Measurements from ENCODE around the gene ZNF343. TPM values are rescaled to one million over a fixed set of nuclear protein-coding genes. Genes with fewer than 3 reads are reported as not detected.
A peak's percentile ranks its signal among the peaks of the same experiment; 100 is the strongest.

Gene ZNF343
- total RNA-seq, 1 experiment from 2014 or later = 13.4 TPM

DNA sequence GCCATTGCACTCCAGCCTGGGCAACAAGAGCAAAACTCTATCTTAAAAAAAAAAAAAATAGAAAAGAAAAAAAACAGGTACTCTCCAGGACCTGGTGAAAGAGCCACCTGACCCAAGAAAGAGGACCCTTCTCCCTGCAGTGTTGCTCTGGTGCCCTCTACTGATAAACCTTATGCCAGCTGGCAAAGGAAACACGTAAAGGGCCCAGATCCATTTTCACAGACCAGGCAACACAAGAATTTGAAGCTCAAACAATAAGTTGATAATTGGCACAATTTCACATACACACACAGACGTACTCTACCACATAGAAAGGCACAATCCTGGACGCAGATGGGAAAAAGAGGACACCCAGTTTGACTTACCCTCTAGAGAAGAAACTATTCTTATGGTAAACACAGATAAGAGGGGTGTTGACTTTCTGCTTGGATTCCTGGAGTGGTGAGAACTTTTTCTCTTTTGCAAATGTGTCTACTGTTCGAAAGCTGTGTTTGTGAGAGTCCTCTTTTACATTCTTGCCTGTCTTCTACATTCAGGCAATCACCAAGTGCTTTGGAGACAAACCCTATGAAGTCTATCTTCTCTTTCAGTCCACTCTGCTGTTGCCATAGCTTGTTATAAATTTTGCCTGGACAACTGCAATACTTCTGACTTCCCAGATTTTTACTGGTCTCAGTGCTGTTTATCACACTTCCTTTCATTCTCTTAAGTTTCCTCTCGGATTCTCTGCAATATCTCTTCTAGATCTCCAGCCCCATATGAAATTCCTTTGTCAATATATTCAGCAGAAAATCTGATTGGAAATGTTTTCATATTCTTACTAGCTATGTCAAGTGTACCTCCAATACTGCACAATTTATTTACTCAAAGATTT lies 31.7 kb downstream of the ZNF343 start:
- ChIA-PET CTCF (interaction anchor here (0.7 to 1.2 kb wide), 2 partner anchors 45 to 457 kb away, joined by 4 to 6 read pairs; no protein-coding TSS in a partner anchor), POLR2A (no interaction called here)
- H3K27ac ChIP-seq (ENCODE audit: low read length) = no peak overlapping the region
- H3K36me3 ChIP-seq (ENCODE audit: control insufficient read depth, insufficient read depth, low read length) = no peaks in the 10 kb centered on the region
- in situ Hi-C loops (cut with HindIII; ENCODE audit: low pct_unique_long_range_greater_than_20kb, low sequenced_read_pairs) = no loop called here
- no TSS peak for BruUV-seq (replicated peaks)
- no peaks in the 10 kb centered on the region for H3K9me3 ChIP-seq (ENCODE audit: control insufficient read depth, insufficient read depth, low read depth, low read length)
- H3K27me3 ChIP-seq (ENCODE audit: control insufficient read depth, insufficient read depth, low read length) = no peaks in the 10 kb centered on the region
- ATAC-seq (peak; percentile 34; the same call in 1 of the 2 replicates), DNase-seq (ENCODE audit: low read depth, low spot score) (no peak)
- no peak for TF ChIP-seq TCF7L2 (IDR thresholded peaks at IDR 0.05; ENCODE audit: low read depth, low read length)
- TF ChIP-seq, protein P1, sequence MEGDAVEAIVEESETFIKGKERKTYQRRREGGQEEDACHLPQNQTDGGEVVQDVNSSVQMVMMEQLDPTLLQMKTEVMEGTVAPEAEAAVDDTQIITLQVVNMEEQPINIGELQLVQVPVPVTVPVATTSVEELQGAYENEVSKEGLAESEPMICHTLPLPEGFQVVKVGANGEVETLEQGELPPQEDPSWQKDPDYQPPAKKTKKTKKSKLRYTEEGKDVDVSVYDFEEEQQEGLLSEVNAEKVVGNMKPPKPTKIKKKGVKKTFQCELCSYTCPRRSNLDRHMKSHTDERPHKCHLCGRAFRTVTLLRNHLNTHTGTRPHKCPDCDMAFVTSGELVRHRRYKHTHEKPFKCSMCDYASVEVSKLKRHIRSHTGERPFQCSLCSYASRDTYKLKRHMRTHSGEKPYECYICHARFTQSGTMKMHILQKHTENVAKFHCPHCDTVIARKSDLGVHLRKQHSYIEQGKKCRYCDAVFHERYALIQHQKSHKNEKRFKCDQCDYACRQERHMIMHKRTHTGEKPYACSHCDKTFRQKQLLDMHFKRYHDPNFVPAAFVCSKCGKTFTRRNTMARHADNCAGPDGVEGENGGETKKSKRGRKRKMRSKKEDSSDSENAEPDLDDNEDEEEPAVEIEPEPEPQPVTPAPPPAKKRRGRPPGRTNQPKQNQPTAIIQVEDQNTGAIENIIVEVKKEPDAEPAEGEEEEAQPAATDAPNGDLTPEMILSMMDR (IDR thresholded peaks at IDR 0.05) = peak; percentile 26; the same call in 1 of the 2 replicates
- no peak overlapping the region for H3K4me3 ChIP-seq (ENCODE audit: low read depth in 2 of 2, low read length in 2 of 2)
- intact Hi-C loops (cut with micrococcal nuclease; ENCODE audit: unreplicated experiment) = no loop called here
- H3K4me1 ChIP-seq (ENCODE audit: control insufficient read depth, insufficient read depth, low read length) = no peaks in the 10 kb centered on the region

DNA sequence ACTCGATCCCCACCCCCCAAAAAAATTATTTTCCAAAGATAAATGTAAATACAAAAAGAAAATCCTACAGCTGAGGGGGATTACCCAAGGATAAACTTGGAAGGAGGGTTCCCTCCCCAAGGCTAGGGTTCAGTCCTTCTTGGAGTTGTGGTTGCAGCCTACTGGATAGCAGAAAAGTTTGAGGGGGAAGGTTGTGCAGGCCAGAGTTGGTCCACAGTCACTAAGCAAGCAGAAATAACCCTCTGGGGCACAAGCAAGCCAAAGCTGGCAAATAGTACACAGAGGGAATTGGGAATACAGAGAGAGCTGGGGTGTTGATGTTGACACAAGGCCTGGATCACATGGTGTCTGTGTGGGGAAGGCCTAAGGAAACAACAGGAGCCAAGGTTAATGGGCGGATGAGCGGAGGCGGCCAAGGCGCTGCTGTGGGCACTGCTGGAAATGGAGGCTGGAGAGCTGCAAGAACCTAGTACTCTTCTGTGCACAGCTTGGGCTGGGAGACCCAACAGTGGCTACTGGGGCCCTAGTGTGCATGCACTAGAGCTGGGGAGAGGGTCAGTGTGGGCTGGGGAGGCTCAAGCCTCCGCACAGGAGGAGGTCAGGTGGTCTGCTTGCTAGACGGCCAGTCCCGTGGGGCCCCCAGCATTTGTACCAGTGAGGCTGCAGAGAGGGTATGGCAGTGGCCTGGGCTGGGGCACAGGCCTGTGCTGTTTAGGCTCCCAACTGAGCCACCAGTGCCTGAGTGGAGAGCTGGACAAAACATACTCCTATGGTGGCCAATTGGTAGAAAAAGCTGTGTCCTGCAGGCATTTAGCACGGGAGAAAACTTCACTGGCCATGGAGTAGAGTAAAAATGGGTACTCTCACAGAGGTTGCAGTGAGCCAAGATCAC lies 32.6 kb downstream of the ZNF343 start:
- DNase-seq (ENCODE audit: low read depth, low spot score) (no peak), ATAC-seq (no peak)
- Histone ChIP-seq H3K4me3 (ENCODE audit: low read depth in 2 of 2, low read length in 2 of 2) (no peak overlapping the region), H3K36me3 (ENCODE audit: control insufficient read depth, insufficient read depth, low read length) (no peaks in the 10 kb centered on the region), H3K27me3 (ENCODE audit: control insufficient read depth, insufficient read depth, low read length) (no peaks in the 10 kb centered on the region), H3K4me1 (ENCODE audit: control insufficient read depth, insufficient read depth, low read length) (no peaks in the 10 kb centered on the region), H3K27ac (ENCODE audit: low read length) (no peak overlapping the region), H3K9me3 (ENCODE audit: control insufficient read depth, insufficient read depth, low read depth, low read length) (no peaks in the 10 kb centered on the region)
- TF ChIP-seq, protein P1 (IDR thresholded peaks at IDR 0.05) = no peak
- TF ChIP-seq TCF7L2 (IDR thresholded peaks at IDR 0.05; ENCODE audit: low read depth, low read length) (no peak), POLR2AphosphoS5 (IDR thresholded peaks at IDR 0.05; ENCODE audit: low read depth, low read length) (no peak), SIN3A (IDR thresholded peaks at IDR 0.05; ENCODE audit: borderline replicate concordance, insufficient read depth, low read depth, low read length) (no peak)
- TF ChIP-seq, protein P2, sequence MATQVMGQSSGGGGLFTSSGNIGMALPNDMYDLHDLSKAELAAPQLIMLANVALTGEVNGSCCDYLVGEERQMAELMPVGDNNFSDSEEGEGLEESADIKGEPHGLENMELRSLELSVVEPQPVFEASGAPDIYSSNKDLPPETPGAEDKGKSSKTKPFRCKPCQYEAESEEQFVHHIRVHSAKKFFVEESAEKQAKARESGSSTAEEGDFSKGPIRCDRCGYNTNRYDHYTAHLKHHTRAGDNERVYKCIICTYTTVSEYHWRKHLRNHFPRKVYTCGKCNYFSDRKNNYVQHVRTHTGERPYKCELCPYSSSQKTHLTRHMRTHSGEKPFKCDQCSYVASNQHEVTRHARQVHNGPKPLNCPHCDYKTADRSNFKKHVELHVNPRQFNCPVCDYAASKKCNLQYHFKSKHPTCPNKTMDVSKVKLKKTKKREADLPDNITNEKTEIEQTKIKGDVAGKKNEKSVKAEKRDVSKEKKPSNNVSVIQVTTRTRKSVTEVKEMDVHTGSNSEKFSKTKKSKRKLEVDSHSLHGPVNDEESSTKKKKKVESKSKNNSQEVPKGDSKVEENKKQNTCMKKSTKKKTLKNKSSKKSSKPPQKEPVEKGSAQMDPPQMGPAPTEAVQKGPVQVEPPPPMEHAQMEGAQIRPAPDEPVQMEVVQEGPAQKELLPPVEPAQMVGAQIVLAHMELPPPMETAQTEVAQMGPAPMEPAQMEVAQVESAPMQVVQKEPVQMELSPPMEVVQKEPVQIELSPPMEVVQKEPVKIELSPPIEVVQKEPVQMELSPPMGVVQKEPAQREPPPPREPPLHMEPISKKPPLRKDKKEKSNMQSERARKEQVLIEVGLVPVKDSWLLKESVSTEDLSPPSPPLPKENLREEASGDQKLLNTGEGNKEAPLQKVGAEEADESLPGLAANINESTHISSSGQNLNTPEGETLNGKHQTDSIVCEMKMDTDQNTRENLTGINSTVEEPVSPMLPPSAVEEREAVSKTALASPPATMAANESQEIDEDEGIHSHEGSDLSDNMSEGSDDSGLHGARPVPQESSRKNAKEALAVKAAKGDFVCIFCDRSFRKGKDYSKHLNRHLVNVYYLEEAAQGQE (IDR thresholded peaks at IDR 0.05; ENCODE audit: insufficient read depth in 1 of 2, low read depth in 2 of 2, low read length in 1 of 2) = no peak
- POLR2A ChIA-PET = no interaction called here
- in situ Hi-C loops (cut with HindIII; ENCODE audit: low pct_unique_long_range_greater_than_20kb, low sequenced_read_pairs) = no loop called here
- CTCF ChIA-PET = no interaction called here
- no TSS peak for BruUV-seq (replicated peaks)
- intact Hi-C loops (cut with micrococcal nuclease; ENCODE audit: unreplicated experiment) = no loop called here
